ENCODE results near the gene LCE1A. TPM values are rescaled to one million over a fixed set of nuclear protein-coding genes. Genes with fewer than 3 reads are reported as not detected.

The LCE1A gene
- total RNA-seq (2022; extraction: Qiagen RNA extraction): not detected in 5 replicates

GRCh38 chr1:152827173-152827572 lies at the start of gene LCE1A:
Gene LCE1A (plus strand): TSS chr1:152827473. CDS start chr1:152827473, 0 bp downstream.

GRCh38 chr1:152786077-152786476 lies 41.2 kb upstream of the LCE1A start, which contains the start of gene LCE1E:
Gene LCE1E (plus strand): TSS chr1:152786257. CDS start chr1:152787300, 1,043 bp downstream.

GRCh38 chr1:152796421-152796820 lies 30.9 kb upstream of the LCE1A start, which contains the start of gene LCE1D:
Gene LCE1D (plus strand): TSS chr1:152796721. CDS start chr1:152797795, 1,074 bp downstream.

DNA sequence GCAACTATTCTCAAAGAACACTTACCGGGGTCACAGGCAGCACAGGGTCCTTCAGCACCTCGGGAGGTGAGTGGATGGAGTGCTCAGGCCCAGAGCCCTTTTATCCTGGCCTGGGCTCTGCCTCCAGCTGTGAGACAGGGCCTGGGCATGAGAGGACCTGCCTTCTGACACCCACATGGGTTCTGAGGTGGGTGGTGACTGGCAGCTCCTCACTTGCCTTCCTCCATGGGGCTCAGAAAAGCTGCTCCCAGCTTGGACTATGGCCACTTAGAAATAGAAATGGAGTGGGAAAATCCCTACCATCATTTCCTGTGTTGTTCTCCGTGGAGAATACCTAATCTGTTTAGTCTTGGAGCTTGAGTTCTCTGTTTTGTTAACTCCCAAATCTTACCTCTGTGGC lies 20.7 kb upstream of the LCE1A start, which contains the start of gene LCE1C:
LCE1C (minus strand) TSS at position 76 of the 400 bp plus-strand sequence. CDS start 1,173 bp downstream, outside the sequence.

GRCh38 chr1:152811671-152812070 lies 15.6 kb upstream of the LCE1A start, which contains the start of gene LCE1B:
Gene LCE1B (plus strand): TSS chr1:152811971. CDS start chr1:152812447, 476 bp downstream.

DNA sequence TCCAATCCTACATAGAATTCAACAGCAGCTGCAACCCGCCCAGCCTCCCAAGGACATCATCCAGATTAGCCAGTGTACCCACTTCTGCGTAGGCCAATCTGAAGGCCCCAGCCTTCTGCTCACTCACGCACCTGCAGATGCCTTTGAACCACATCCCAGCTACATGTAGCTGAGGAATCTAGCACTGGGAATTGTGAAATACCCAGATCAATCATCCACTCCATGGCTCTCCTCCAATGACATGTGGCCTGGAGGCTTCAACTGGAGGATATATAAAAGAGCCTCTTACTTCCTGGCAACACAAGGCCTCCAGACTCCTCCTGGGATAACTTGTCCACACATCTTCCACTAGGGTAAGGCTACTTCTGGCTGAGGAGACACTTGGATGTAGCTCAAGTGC lies 15.3 kb downstream of the LCE1A start, which contains the start of gene LCE6A:
LCE6A (plus strand) TSS at position 301 of the 400 bp plus-strand sequence. CDS start 665 bp downstream, outside the sequence.

GRCh38 chr1:152859696-152860095 lies 32.4 kb downstream of the LCE1A start, which contains the start of gene LCE7A:
Gene LCE7A (plus strand): TSS chr1:152859996. CDS start chr1:152860698, 702 bp downstream.

Other genes starting within 250 kb of the LCE1A start
- gene LCE3D, start 247.0 kb upstream of the LCE1A start, total RNA-seq (2022; extraction: Qiagen RNA extraction): 2.1 to 4.5 TPM (median 3.6 TPM) in 5 replicates
- gene LCE3C, start 227.2 kb upstream of the LCE1A start, total RNA-seq (2022; extraction: Qiagen RNA extraction): not detected in 5 replicates
- not detected in 5 replicates for gene LCE3B, start 213.7 kb upstream of the LCE1A start, total RNA-seq (2022; extraction: Qiagen RNA extraction)
- not detected in 5 replicates for gene LCE3A, start 204.4 kb upstream of the LCE1A start, total RNA-seq (2022; extraction: Qiagen RNA extraction)
- not detected in 5 replicates for gene LCE2D, start 164.1 kb upstream of the LCE1A start, total RNA-seq (2022; extraction: Qiagen RNA extraction)
- not detected in 5 replicates for gene LCE2C, start 152.2 kb upstream of the LCE1A start, total RNA-seq (2022; extraction: Qiagen RNA extraction)
- gene LCE2B, start 141.3 kb upstream of the LCE1A start, total RNA-seq (2022; extraction: Qiagen RNA extraction): not detected in 5 replicates
- gene LCE2A, start 129.1 kb upstream of the LCE1A start, total RNA-seq (2022; extraction: Qiagen RNA extraction): not detected in 5 replicates
- not detected in 5 replicates for gene LCE4A, start 119.3 kb upstream of the LCE1A start, total RNA-seq (2022; extraction: Qiagen RNA extraction)
- gene KPRP, start 69.4 kb upstream of the LCE1A start, total RNA-seq (2022; extraction: Qiagen RNA extraction): not detected in 5 replicates
- not detected in 5 replicates for gene LCE1F, start 52.3 kb upstream of the LCE1A start, total RNA-seq (2022; extraction: Qiagen RNA extraction)
- gene LCE1E, start 41.2 kb upstream of the LCE1A start, total RNA-seq (2022; extraction: Qiagen RNA extraction): not detected in 5 replicates
- gene LCE1D, start 30.8 kb upstream of the LCE1A start, total RNA-seq (2022; extraction: Qiagen RNA extraction): not detected in 5 replicates
- 0.14 TPM in 1 of 5 replicates, not detected in the others for gene LCE1C, start 20.8 kb upstream of the LCE1A start, total RNA-seq (2022; extraction: Qiagen RNA extraction)
- gene LCE1B, start 15.5 kb upstream of the LCE1A start, total RNA-seq (2022; extraction: Qiagen RNA extraction): 0.08 TPM in 1 of 5 replicates, not detected in the others
- not detected in 5 replicates for gene LCE6A, start 15.4 kb downstream of the LCE1A start, total RNA-seq (2022; extraction: Qiagen RNA extraction)
- not detected in 5 replicates for gene LCE7A, start 32.5 kb downstream of the LCE1A start, total RNA-seq (2022; extraction: Qiagen RNA extraction)
- gene SMCP, start 50.8 kb downstream of the LCE1A start, total RNA-seq (2022; extraction: Qiagen RNA extraction): not detected in 5 replicates
- gene IVL, start 81.1 kb downstream of the LCE1A start, total RNA-seq (2022; extraction: Qiagen RNA extraction): 0.05 to 0.12 TPM (median 0.09 TPM) in 5 replicates
- gene SPRR5, start 119.7 kb downstream of the LCE1A start, total RNA-seq (2022; extraction: Qiagen RNA extraction): not detected in 5 replicates
- gene SPRR4, start 143.2 kb downstream of the LCE1A start, total RNA-seq (2022; extraction: Qiagen RNA extraction): not detected in 5 replicates
- gene SPRR1A, start 156.6 kb downstream of the LCE1A start, total RNA-seq (2022; extraction: Qiagen RNA extraction): not detected in 5 replicates
- gene SPRR3, start 174.3 kb downstream of the LCE1A start, total RNA-seq (2022; extraction: Qiagen RNA extraction): not detected in 5 replicates
- not detected in 5 replicates for gene SPRR1B, start 203.7 kb downstream of the LCE1A start, total RNA-seq (2022; extraction: Qiagen RNA extraction)
- gene SPRR2D, start 213.6 kb downstream of the LCE1A start, total RNA-seq (2022; extraction: Qiagen RNA extraction): not detected in 5 replicates
- 0.12 TPM in 1 of 5 replicates, not detected in the others for gene SPRR2A, start 230.0 kb downstream of the LCE1A start, total RNA-seq (2022; extraction: Qiagen RNA extraction)
- gene SPRR2B, start 244.1 kb downstream of the LCE1A start, total RNA-seq (2022; extraction: Qiagen RNA extraction): not detected in 5 replicates

Measured in A549 treated with dexamethasone at 1 μM for 4 hours (cell line).